ENCODE data around the gene RBM5.

The RBM5 gene

GRCh38 chr3:50140990-50141389 is 52.3 kb downstream of the RBM5 start:
- DNase-seq, result no peak

GRCh38 chr3:50146316-50146901 is 57.7 kb downstream of the RBM5 start:
- no peak for DNase-seq

GRCh38 chr3:50147016-50147415 is 58.3 kb downstream of the RBM5 start:
- no peak for DNase-seq

GRCh38 chr3:50147447-50147846 is 58.7 kb downstream of the RBM5 start:
- DNase-seq, result no peak

GRCh38 chr3:50147861-50148260 is 59.1 kb downstream of the RBM5 start:
- DNase-seq, result no peak

GRCh38 chr3:50150404-50150750 is 61.7 kb downstream of the RBM5 start:
- DNase-seq, result no peak

GRCh38 chr3:50150863-50151686 is 62.4 kb downstream of the RBM5 start:
- DNase-seq, result no peak

GRCh38 chr3:50151728-50152127 is 63.0 kb downstream of the RBM5 start:
- DNase-seq, result no peak

GRCh38 chr3:50153782-50154475 is 65.2 kb downstream of the RBM5 start:
- DNase-seq, result no peak

- DNase-seq, result no peak
These were observed 65.7 kb downstream of the RBM5 start for GRCh38 chr3:50154476-50154839.

GRCh38 chr3:50154840-50155490 is 66.2 kb downstream of the RBM5 start, which contains the start of gene SEMA3F:
Gene SEMA3F, plus strand, starts transcription at chr3:50155324. Its CDS starts 4,299 bp downstream, at chr3:50159623.
- DNase-seq, result no peak

GRCh38 chr3:50155491-50155878 is 66.8 kb downstream of the RBM5 start:
- no peak for DNase-seq

- no peak for DNase-seq
These were observed 67.2 kb downstream of the RBM5 start for GRCh38 chr3:50155891-50156290.

- no peak for DNase-seq
These were observed 68.1 kb downstream of the RBM5 start for GRCh38 chr3:50156549-50157493.

- no peak for DNase-seq
These were observed 69.3 kb downstream of the RBM5 start for GRCh38 chr3:50157827-50158529.

GRCh38 chr3:50158530-50159146 is 69.9 kb downstream of the RBM5 start:
- DNase-seq, result no peak

- DNase-seq, result no peak
These were observed 71.9 kb downstream of the RBM5 start for GRCh38 chr3:50160561-50160983.

GRCh38 chr3:50161320-50161719 is 72.6 kb downstream of the RBM5 start:
- DNase-seq, result no peak

GRCh38 chr3:50162034-50162883 is 73.5 kb downstream of the RBM5 start:
- no peak for DNase-seq

All from NCI-H187 treated with DMSO at 0.1 percent for 48 hours (cell line).